Inferior parietal cortex (tissue), 1 donor: ENCODE results near the gene SEPTIN5.

Experiments
- DNase-seq: peaks from one replicate; pipeline ENCODE4 v3.0.0-alpha.2; 2016; ENCODE audit errors: extremely low spot score

The SEPTIN5 gene

DNA sequence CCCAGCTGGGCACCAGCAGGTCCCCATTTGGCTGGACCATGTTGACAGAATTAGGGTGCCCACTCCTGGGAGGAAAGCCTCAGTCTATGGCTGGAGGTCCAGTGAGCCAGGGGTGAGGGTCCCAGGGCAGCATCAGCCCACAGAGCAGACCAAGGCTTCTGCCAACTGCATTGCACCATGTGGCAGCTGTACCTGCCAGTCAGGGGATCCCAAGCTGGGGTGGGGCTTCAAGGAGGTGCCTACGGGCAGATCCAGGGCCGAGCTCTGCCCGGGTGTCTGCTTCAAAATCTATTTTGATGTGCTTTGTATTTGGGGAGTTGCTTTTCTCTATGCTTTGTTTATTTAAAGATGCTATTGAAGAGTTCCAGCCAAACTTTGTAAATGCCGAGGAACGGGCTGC is 19.5 kb downstream of the SEPTIN5 start:
- no peak for DNase-seq

DNA sequence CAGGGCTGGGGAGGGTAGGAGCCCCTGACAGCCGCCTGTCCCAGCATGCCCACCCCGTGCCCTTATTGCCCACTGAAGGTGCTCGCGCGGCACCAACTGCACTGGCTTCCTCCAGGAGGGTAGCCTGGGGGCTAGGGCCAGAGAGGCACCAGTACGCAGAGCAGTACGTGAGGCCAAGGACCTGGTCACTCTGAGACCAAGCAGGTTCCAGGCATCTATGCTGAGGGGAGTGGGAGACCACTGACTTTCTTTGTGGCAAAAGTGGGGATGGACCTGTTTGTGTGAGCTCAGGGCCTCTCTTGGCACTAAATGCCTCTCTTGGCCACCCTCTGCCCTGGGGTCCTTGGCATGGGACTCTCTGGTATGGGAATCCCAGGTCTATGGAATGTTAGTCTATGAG is 19.9 kb downstream of the SEPTIN5 start:
- DNase-seq, result no peak

DNA sequence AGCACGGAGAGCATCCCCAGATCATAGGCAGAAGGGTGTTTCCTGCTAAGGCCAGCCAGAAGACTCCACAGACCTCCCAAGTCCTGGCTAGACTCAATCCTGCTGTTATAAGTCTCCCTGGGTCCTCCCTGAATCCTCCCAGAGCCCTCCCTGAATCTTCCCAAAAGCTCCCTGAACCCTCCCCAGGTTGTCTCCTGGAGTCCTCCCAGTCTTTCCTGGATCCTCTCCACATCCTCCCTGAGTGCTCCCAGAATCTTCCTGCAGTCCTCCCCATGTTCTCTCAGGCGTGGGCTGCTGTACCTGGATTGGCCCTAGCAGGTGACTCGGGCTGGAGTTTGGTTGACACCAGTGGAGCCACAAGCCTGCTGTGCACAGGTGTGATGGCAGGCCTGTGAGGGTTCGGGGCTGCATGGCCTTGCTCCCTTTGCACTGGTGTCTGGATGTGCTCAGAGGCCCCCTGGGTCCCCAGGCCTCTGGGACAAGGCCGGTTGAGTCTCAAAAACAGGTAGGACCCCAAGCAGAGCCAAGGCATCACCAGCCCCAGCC is 20.6 kb downstream of the SEPTIN5 start:
- no peak for DNase-seq

DNA sequence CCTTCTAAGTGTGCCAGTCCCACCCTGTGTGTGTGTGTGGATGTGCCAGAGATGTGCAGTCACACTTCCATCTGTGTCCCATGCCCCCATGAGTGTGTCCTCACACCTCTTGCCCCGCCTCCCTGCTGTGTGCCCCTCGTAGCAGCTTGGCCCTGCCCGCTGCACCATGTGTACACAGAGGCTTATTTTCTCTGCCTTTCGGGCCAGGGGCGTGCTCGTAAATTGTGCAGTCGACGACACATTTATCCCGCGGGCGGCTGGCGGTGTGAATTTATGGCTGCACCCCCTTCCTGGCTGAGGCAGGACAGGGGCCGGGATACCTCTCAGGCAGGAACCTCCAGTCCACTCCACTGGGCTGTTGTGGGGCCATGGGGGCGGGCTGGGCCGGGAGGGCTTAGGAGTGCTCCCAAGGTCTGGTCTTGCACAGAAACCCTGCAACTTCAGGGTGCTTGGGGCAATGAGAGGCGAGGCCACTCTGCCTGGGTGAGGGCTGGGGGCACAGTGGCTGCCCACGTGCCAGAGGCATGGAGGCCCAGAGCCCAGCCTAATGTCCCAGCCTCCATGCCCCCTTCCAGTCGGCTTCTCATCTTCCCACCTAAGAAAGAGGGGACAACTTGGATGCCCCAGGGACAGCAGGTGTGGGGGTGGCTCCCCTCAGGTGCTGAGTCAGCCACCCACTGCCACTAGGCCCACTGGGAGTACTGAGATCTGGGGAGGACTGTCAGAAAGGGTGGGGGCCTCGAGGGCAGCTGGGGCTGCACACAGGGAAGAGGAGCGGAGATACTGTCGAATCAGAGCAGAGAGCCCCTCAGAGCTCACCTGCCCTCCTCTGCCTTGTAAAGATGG is 21.6 kb downstream of the SEPTIN5 start:
- no peak for DNase-seq

DNA sequence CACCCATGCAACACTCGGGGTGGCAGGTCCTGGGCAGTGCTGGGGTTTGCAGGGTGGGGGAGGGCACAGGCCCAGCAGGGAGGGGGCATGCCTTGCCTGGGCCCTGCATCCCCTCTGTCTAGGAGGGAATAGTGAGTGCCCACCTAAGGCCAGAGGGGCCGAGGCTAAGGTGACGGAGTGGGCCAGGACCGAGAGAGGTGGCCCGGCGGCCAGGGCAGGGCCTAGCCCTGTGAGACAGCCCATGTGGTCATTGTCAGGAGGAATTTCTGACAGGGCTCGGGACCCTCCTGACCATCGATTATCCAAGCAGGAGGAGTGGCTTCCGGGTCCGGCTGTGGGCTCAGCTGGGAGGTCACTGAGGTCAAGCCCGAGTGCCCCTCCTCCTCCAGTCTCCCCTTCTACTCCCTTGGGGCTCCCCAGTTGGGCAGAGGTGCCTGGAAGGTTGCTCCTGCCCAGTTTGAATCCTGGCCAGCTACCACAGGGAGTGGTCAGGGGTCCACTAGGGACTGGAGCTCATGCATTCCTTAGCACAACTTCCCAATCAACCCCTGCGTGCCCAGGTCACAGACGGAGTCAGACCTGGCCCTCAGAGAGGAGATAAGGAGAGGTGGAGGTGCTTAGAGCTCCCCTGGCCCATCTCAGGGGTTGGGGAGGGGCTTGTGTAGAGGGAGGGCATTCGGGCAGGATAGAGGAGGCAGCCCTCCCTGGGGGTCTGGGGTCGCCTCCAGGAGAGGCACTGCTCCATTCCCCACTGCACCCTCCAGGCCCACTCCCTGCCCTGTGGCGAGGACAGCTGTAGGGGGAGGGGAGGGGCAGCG is 23.8 kb downstream of the SEPTIN5 start:
- no peak for DNase-seq

DNA sequence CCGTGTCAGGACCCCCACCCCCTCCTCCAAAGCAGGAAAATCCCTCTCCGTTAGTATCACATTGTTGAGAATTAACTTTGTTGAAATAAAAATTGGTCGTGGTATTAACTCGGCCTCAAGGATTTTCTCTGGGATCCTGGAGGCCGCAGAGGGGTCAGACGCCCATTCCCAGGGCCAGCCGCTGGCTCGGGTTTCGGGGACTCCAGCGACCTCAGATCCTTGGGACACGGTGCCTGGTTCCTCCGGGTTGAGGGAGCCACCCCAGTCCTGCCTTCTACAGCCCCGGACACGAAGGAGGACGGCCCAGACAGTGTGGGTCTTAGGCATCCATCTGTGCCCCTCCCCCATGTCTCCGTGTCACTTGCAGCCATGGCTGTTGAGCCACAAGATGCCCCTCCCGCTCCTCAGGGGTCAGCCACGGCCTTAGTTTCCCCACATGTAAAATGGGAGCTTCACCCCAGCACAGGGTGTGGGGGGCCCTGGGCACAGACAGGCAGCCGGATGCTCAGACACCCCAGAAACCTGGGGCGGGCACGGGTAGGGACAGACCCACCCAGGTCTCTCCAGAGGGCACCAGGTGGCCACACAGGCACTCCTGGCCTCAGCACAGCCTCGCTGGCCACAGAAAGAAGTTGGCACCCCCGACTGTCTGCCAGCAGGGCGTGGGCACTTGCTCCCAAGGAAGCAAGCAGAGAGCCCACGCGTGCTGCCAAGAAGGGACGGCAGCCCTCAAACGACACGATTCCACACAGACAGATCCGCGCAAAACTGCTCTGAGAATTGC is 24.6 kb downstream of the SEPTIN5 start:
- DNase-seq, result no peak

DNA sequence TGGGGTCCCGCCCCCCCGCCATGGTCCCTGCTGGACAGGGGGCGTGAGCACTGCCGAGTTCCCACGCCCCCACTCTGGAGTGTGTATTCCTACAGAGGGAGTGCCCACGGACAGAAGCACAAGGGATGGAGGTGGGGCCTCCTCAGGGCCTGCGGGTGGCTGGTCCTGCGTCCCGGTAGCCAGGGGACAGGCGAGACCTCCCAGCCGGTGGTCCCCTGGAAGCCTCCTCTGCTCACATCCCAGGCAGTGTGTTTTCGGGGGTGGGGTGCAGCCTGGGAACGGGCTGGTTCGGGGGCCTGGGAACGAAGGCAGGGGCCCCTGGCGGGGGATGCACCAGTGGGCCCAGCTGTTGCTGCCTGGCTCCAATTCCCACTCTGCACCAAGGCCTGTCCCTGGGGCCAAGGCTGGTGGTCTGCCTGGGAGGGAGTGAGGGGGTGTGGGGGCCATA is 25.2 kb downstream of the SEPTIN5 start:
- no peak for DNase-seq

DNA sequence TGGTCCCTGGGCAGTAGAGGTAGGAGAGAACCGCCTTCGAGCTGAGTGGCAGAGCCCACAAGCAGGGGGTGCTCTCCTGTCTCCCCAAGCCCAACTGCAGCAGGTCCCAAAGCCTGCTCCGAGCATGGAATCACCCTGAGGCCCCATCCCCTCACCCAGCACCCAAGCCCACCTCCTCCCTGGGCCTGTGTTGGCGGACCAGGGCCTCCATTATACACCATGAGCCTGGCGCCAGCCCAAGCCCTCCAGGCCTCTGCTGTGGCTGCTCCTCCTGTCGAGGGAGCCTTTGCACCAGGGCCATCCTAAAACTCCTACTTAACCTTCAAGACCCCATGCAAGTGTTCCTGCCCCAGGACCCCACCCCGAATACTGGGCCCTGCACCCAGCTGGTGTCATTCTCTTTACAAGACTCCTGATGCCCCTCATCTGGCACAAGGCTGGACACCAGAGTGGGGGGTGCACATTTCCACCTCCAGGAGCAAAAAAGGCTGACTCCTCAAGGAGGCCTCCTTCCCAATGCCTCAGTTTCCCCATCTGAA is 25.7 kb downstream of the SEPTIN5 start:
- DNase-seq, result no peak

DNA sequence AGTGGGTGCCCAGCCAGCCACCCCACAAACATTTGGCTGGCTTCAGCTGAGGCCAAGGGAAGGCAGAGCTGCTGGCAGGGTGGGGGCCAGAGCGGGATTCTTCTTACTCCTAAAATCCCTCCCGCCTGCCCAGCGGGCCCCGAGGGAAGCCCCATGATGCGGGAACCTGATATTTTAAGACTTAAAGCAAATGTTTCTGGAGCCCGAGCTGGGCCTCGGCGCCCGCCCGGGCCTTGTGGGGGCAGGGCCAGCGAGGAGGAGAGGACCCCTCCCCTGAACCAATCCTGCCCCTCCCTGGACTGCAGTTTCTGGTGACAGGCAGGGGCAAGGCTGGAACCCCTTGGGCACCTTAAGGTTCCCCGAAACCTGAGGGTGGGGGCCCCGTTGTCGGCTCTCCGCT is 26.3 kb downstream of the SEPTIN5 start:
- no peak for DNase-seq

DNA sequence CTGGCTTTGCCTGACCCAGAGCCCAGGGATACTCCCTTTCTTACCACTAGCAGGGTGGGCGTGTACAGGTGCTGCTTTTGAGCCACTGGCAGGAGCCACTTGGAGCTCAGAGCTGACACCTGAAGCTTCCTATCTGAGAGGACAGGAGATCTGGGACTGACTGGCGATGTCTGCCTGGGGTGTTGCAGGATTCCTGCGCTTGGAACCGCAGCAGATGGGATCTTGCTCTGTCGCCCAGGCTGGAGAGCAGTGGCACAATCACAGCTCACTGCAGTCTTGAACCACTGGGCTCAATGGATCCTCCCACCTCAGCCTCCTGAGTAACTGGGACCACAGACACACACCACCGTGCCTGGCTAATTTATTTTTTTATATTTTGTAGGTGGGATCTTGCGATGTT is 26.8 kb downstream of the SEPTIN5 start:
- DNase-seq, result no peak

DNA sequence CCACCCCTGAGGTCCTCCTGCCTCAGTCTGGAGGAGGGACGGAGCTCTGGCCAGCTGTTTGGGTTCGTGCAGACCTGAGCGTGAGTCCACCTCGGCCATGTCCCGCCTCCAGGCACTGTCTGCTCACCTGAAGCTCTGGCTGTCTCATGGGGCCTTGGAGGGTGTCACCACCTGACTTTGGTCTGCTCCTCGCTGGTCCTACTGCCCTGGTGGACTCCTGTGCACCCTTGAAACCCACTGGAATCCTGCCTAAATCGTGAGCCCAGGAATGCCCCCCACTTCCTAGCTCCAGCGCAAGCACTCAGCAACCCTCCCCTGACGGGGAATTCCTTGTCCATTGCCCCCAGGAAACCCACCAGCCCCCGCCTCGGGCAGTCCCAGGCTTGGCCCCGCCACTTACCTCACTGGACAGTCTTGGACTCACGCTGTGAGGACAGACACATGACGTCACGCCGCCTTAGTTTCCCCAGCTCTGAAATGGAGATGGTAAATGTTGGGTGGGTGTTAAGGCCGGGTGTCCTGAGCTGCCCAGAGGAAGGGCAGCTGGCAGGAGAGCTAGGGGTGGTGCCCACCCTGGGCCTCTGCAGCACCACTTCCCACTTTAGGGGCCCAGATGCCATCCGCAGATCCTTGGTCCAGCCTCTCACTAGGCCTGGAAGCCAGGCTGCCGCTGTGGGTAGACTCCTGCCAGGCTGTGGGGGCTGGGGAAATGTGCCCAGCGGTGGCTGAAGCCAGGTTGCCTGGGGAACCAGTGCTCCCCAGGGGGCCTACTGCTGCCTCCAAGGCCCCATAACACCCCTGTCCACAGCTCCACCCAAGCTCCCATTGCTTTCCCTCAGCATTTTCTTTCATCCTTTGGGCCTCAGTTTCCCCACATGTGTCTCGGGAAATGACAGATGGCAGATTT is 28.1 kb downstream of the SEPTIN5 start:
- no peak for DNase-seq

DNA sequence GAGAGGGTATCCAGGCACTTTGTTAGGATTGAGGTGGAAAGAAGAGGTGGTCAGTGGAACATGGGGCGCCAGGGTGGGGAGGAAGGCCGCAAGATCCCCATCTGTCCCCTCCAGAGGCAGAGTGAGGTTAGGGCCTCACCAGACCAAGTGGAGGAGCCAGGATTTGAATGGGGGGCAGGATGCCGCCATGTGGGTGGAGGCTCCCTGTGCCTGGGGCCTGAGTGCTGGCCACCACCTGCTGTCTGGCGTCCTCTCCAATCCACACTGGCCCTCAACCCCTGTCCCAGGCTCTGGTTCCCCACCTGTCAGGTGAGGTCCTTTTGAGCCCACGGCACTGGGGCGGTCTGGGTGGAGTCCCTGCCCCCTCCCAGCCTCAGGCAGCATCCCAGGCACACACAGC is 28.8 kb downstream of the SEPTIN5 start:
- no peak for DNase-seq

DNA sequence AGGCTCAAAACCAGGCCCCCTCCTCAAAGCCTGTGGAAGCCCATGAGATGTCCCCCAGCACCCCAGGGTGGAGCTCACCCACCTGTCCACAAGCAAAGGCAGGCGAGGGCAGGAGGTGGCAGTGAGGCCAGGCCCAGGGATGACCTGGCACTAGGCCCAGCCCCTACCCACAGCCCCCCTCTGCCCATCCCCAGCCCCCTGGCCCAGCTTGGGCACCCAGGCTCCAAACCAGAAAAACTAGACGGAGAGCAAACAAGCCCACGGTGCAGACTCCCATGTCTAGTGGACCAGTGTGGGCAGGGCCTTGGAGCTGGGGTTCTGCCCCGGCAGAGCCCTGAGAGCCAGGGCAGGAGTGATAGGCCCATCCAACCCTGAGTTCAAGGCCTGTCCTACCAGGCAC is 29.3 kb downstream of the SEPTIN5 start:
- DNase-seq, result no peak

DNA sequence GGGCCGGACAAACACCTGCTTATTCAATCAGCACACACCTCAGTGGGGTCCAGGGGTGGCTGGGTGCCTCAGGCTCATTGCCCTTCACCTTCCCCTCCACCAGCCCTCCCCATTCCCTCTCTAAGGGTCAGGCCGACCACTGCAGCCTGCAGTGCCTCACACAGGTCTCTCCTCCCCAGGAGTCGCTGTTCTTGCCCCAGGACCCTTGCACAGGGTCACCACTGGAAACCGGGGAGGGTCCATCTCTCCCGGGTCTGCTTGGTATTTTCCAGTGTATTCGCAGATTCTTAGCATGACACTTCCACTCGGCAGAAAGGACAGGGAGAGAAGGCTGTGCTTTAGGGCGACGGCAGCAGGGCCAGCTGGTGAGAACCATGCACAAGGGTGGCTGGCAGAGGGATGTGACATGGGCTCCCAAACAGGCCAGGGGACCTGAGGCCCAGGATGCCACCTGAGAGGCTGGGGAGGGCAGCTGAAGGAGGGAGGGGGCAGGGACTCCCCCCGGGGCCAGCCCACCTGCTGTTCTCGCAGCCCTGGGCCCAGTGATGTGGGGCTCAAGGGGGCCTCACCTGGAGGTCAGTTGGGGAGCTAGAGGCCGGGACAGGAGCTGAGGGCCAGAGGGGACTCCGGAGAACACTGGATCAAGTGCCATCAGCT is 30.2 kb downstream of the SEPTIN5 start:
- no peak for DNase-seq

DNA sequence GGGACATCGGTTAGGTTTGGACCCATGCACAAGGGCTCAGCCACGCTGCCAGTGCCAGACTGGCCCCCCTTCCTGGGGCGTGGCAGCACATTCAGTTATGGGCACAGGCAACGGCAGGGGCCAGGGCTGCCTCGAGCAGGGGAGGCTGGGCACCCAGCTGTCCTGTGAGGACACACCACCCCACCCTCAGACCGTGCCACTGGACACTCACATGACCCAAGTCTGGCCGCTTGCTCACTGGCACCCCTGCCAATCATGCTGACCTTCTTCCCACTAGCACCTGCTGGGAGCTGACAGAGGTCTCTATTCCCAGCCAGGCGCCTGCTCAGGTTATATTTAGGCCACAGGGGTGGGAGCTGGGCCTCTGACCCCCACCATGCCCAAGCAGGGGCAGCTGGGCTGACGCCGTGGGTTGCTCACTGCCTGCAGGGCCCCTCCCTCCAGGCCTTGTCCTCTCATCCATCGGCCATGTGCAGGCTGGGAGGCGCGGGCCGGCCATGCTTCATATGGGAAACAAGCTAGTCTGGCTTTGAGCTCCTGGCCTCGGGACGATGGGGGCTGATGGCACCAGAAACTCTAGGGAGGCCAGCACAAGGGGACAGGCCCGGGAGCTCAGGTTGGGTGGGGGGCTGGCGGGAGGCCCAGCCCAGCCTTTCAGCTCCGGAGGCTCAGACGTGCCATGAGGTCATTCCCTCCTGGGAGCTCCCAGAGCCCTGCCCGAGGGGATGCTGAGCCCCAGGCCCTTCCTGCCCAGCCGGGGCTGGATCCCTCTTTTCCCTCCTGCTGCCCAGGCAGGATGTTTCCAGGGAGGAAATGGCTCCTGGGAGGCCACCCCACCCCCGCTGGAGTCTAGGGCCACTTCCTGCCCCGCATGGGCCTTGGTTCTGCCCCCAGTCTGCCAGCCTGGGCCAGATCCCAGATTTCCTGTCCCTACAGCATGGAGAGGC is 31.1 kb downstream of the SEPTIN5 start:
- DNase-seq, result no peak

DNA sequence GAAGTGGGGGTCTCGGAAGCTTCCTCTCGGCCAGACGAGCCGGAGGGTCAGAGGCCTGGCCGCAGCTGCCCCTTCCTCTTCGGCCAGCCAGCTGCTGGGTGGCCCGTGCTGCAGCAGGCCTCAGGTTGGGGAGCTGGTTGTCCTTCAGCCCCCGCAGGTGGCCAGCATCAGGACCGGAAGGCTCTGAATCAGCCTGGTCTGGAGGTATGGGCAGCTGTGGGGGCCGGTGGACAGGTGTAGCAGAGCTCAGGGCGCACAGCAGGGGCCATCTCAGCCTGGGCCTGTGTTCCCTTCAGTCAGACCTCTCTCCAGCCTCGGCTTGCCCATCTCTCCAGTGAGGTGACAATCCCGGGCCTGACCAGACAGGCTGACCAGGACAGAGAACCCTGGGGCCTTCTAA is 32.4 kb downstream of the SEPTIN5 start:
- DNase-seq, result no peak

DNA sequence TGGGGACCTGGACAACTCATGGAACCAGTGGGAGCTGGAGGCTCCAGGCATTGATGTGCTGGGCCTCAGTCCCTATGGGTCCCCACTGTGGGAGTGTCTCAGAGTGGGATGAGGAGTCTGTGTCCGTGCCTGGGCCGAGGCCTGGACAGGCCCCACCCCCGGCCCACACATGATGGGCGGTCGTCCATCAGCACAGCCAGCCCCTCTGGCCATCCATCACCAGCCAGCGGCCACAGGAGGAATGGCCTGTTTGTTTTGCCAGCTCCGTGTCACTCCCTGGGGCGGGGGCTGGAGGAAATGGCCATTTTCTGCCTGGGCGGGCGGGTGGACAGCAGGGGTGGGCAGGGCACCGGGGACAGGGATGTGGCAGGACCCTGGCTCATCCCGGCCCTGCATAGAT is 33.2 kb downstream of the SEPTIN5 start:
- no peak for DNase-seq

DNA sequence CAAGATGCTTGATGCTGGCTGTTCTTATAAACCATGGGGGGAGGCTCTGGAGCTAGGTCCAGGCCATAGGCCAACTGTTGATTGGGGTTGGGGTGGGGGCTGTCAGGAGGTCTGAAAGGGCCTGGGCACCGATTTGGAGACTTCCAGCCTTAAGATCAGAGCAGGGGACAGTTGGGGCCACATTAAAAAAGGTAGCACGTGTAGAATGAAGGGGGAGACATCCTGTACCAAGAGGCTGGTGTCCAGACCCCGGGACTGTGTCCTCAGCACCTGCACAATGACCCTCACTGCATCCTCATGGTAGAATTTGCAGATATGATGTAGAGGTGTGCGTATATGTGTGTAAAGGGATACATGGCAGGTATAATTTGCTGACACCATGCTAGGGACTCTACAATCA is 33.8 kb downstream of the SEPTIN5 start:
- no peak for DNase-seq
